Natural killer cell (primary cell): ENCODE results near the gene PHKB. TPM values are rescaled to one million over a fixed set of nuclear protein-coding genes. Genes with fewer than 3 reads are reported as not detected.
"Not testable (repeated sequence)": the region's sequence is repeated elsewhere in the genome, so short reads cannot be mapped to it uniquely, and the experiment has no call there.

Source experiments
- ATAC-seq, 3 donors: fragments of 150-1000 bp in 2 of 3; fragments of 200-7000 bp in 1 of 3; cut with Tn5 transposase; 1 replicate in 1 of 3; 2 replicates in 2 of 3; pipeline ENCODE4 v1.10.0; 2021; ENCODE audit warnings: mild to moderate bottlenecking in 2 of 3, moderate library complexity in 2 of 3
- DNase-seq, 2 donors: peaks; one replicate each; pipeline versions ENCODE4 v3.0.0 to v3.0.0-alpha.2; 2013 to 2021; ENCODE audit warnings: mixed read lengths in 1 of 2
- H3K27ac ChIP-seq: one replicate; pipeline ENCODE4 v1.5.1; 2013; ENCODE audit warnings: mild to moderate bottlenecking, low read length
- H3K27me3 ChIP-seq: one replicate; pipeline ENCODE4 v1.6.1; 2013; ENCODE audit warnings: low read length; ENCODE audit not compliant: control insufficient read depth, insufficient read depth
- H3K36me3 ChIP-seq: one replicate; pipeline ENCODE4 v1.6.1; 2013; ENCODE audit warnings: low read length; ENCODE audit not compliant: control insufficient read depth, insufficient read depth
- H3K4me1 ChIP-seq: one replicate; pipeline ENCODE4 v1.6.1; 2013; ENCODE audit warnings: low read length; ENCODE audit not compliant: control insufficient read depth, insufficient read depth
- H3K4me3 ChIP-seq: one replicate; pipeline ENCODE4 v1.5.1; 2013; ENCODE audit warnings: low read length
- H3K9me3 ChIP-seq: one replicate; pipeline ENCODE4 v1.6.1; 2013; ENCODE audit warnings: low read length; ENCODE audit not compliant: control insufficient read depth, insufficient read depth
- H3K27ac Mint-ChIP-seq, 2 donors: one replicate each; pipeline ENCODE4 v1.8.0; 2022; ENCODE audit warnings: mild to moderate bottlenecking in 2 of 2, mixed read lengths in 2 of 2, moderate library complexity in 1 of 2
- H3K27me3 Mint-ChIP-seq, 2 donors: one replicate each; pipeline ENCODE4 v1.8.0; 2022; ENCODE audit warnings: low read depth in 2 of 2, mixed read lengths in 2 of 2
- H3K36me3 Mint-ChIP-seq: one replicate; pipeline ENCODE4 v1.8.0; 2022; ENCODE audit warnings: mixed read lengths
- H3K4me1 Mint-ChIP-seq, 2 donors: one replicate each; pipeline ENCODE4 v1.8.0; 2022; ENCODE audit warnings: mixed read lengths in 2 of 2
- H3K4me3 Mint-ChIP-seq: one replicate; pipeline ENCODE4 v1.8.0; 2022; ENCODE audit warnings: mild to moderate bottlenecking, moderate library complexity, mixed read lengths
- H3K9me3 Mint-ChIP-seq, 2 donors: one replicate each; pipeline ENCODE4 v1.8.0; 2022; ENCODE audit warnings: mixed read lengths in 2 of 2
- WGBS: methylation state at CpG from one replicate; pipeline ENCODE4 v1.1.7; 2013; ENCODE audit warnings: missing lambda C conversion rate; ENCODE audit not compliant: insufficient coverage; 5-methylcytosine and 5-hydroxymethylcytosine counted together
- intact Hi-C: fragments of 100-400 bp; cut with micrococcal nuclease; formaldehyde crosslinking; loops from one replicate; pipeline ENCODE4 v1.14.2; 2022
- total RNA-seq, 4 donors: library from RNA; stranded (reverse); fragments of 120-200 nt in 1 of 4; gene quantifications; one replicate each; pipeline versions ENCODE4 v1.2.3 to v1.2.4, GENCODE V29; 2013 to 2022
- TF ChIP-seq, protein P1 (sequence below): fragments of 200-600 bp; IDR thresholded peaks from one replicate; pipeline ENCODE4 v1.8.0; 2022; ENCODE audit warnings: antibody characterized with exemption

The PHKB gene
- total RNA-seq, 3 donors from 2014 or later (not counting 1 experiment from before 2014, with no cell fraction given) = 54.4 to 64.0 (median 58.5) TPM

DNA sequence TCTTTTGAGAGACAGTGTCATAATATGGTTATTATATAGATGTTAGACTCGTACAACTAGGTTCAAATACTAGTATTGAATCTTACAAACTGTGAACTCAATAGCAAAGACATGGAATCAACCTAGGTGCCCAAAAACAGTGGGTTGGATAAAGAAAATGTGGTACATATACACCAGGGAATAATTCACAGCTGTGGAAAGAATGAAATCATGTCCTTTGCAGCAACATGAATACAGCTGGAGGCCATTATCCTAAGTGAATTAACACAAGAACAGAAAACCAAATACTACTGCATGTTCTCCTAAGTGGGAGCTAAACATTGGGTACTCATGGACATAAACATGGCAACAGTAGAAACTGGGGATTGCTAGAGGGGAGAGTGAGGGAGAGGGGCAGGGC lies 8.1 kb downstream of the PHKB start:
- Histone ChIP-seq H3K36me3 (peaks cover 4% of the 10 kb centered on the region), H3K9me3 (no peaks in the 10 kb centered on the region), H3K27me3 (no peaks in the 10 kb centered on the region), H3K4me3 (no peak overlapping the region), H3K4me1 (no peaks in the 10 kb centered on the region), H3K27ac (no peak overlapping the region)
- Mint-ChIP-seq H3K9me3 (no peaks in the 10 kb centered on the region), H3K4me3 (no peak overlapping the region), H3K27ac (no peak overlapping the region), H3K4me1 (peaks cover 28 to 32% of the 10 kb centered on the region in 2 donors), H3K27me3 (no peaks in the 10 kb centered on the region), H3K36me3 (no peaks in the 10 kb centered on the region)
- TF ChIP-seq, protein P1, sequence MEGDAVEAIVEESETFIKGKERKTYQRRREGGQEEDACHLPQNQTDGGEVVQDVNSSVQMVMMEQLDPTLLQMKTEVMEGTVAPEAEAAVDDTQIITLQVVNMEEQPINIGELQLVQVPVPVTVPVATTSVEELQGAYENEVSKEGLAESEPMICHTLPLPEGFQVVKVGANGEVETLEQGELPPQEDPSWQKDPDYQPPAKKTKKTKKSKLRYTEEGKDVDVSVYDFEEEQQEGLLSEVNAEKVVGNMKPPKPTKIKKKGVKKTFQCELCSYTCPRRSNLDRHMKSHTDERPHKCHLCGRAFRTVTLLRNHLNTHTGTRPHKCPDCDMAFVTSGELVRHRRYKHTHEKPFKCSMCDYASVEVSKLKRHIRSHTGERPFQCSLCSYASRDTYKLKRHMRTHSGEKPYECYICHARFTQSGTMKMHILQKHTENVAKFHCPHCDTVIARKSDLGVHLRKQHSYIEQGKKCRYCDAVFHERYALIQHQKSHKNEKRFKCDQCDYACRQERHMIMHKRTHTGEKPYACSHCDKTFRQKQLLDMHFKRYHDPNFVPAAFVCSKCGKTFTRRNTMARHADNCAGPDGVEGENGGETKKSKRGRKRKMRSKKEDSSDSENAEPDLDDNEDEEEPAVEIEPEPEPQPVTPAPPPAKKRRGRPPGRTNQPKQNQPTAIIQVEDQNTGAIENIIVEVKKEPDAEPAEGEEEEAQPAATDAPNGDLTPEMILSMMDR = no peak
- ATAC-seq (no peak), DNase-seq (no peak)
- intact Hi-C loops = no loop called here
- WGBS = 100% methylated on average over 1 of the region's 1 CpG

DNA sequence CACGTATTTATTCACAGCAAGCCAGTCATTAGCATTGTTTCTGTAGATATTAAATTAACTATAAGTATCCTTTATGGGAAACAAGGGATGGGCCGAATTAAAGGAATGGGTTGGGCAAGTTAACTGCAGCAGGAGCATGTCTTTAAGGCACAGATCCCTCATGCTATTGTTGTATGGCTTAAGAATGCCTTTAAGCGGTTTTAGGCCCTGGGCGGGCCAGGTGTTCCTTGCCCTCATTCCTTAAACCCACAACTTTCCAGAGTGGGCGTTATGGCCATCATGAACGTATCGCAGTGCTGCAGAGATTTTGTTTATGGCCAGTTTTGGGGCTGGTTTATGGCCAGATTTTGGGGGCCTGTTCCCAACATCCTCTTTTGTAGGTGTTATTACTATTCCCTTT lies 9.1 kb downstream of the PHKB start:
- TF ChIP-seq, protein P1 = no peak
- Histone ChIP-seq H3K27ac (no peak overlapping the region), H3K4me1 (no peaks in the 10 kb centered on the region), H3K36me3 (peaks cover 2% of the 10 kb centered on the region), H3K27me3 (no peaks in the 10 kb centered on the region), H3K4me3 (no peak overlapping the region), H3K9me3 (no peaks in the 10 kb centered on the region)
- H3K36me3 Mint-ChIP-seq = no peaks in the 10 kb centered on the region
- intact Hi-C loops = no loop called here
- no peak overlapping the region for H3K27ac Mint-ChIP-seq
- no peaks in the 10 kb centered on the region for H3K9me3 Mint-ChIP-seq
- peaks cover 32 to 33% of the 10 kb centered on the region in 2 donors for H3K4me1 Mint-ChIP-seq
- 100% methylated on average over 3 of the region's 7 CpGs for WGBS
- no peak for ATAC-seq
- DNase-seq = no peak
- H3K27me3 Mint-ChIP-seq = no peaks in the 10 kb centered on the region
- no peak overlapping the region for H3K4me3 Mint-ChIP-seq

DNA sequence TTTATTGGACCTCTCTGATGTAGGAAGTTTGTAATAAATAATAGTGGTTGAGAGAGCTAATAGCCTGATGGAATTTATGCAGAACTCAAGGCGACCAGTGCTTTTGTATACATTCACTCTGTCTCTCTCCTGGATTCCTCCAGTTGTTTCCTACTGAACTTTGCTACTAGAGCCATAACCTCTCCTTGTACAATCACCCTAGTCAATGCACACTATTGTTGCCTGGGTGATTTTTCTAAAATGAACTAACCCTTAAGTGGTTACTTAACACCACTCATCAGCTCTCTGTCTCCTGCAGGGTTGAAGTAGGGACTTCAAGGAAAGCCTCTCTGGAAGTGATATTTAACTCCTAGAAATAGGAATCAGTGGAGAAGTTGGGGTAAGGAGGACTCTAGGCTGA lies 9.7 kb downstream of the PHKB start:
- WGBS = 100% methylated on average over 1 of the region's 1 CpG
- no peaks in the 10 kb centered on the region for H3K36me3 Mint-ChIP-seq
- no peak overlapping the region for H3K4me3 ChIP-seq

DNA sequence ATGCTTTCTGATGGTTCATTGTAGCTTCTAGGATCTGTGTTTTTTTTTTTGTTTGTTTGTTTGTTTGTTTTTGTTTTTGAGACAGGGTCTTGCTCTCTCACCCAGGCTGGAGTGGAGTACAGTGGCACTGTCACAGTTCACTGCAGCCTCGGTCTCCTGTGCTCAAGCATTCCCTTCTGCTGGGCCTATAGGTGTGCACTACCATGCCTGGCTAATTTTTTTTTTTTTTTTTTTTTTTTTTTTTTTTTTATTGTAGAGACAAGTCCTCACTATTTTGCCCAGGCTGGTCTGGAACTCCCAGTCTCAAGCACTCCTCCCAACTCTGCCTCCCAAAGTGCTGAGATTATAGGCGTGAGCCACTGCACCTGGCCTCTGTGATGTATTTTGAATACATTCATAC lies 11.9 kb downstream of the PHKB start:
- H3K4me3 ChIP-seq, H3K9me3 Mint-ChIP-seq, intact Hi-C loops, H3K27ac Mint-ChIP-seq, H3K36me3 ChIP-seq, H3K4me3 Mint-ChIP-seq, H3K27me3 Mint-ChIP-seq, H3K27me3 ChIP-seq, DNase-seq, H3K4me1 ChIP-seq, H3K36me3 Mint-ChIP-seq, ATAC-seq, H3K27ac ChIP-seq, H3K9me3 ChIP-seq: not testable (repeated sequence)
- peaks cover 22 to 24% of the 10 kb centered on the region in 2 donors for H3K4me1 Mint-ChIP-seq
- 82% methylated on average over 1 of the region's 2 CpGs for WGBS

More for the DNA sequence above, 9.7 kb downstream of the PHKB start:
- ATAC-seq (no peak), DNase-seq (no peak)
- Mint-ChIP-seq H3K27ac (no peak overlapping the region), H3K9me3 (no peaks in the 10 kb centered on the region), H3K4me3 (no peak overlapping the region), H3K27me3 (no peaks in the 10 kb centered on the region), H3K4me1 (peaks cover 29 to 32% of the 10 kb centered on the region in 2 donors)
- Histone ChIP-seq H3K27ac (no peak overlapping the region), H3K27me3 (no peaks in the 10 kb centered on the region), H3K36me3 (no peaks in the 10 kb centered on the region), H3K4me1 (no peaks in the 10 kb centered on the region), H3K9me3 (no peaks in the 10 kb centered on the region)
- intact Hi-C loops = no loop called here
- TF ChIP-seq, protein P1 = no peak
